Measurements from ENCODE around the gene AFP. TPM values are rescaled to one million over a fixed set of nuclear protein-coding genes. Genes with fewer than 3 reads are reported as not detected.

The AFP gene
- total and polyA plus RNA-seq, 2 of the 13 experiments (the other 11 are each of a cell fraction or from before 2014, with no cell fraction given), result 9,434 to 13,105 TPM

DNA sequence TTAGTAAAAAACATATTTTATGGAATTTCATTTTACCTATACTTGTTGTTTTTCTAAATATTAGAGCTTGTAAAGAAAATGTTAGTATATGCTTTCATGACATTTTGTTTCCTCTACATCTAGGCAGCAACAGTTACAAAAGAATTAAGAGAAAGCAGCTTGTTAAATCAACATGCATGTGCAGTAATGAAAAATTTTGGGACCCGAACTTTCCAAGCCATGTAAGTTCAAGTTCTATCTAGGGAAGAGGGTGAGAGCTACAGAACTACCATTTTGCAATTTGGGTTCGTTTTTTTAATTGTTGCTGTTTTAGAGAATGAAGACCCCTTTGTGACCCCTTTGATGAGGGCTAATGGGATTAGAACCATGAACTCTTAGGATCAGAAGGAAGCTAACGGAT lies 7.2 kb downstream of the AFP start (continued):
- TF ChIP-seq, protein P1, sequence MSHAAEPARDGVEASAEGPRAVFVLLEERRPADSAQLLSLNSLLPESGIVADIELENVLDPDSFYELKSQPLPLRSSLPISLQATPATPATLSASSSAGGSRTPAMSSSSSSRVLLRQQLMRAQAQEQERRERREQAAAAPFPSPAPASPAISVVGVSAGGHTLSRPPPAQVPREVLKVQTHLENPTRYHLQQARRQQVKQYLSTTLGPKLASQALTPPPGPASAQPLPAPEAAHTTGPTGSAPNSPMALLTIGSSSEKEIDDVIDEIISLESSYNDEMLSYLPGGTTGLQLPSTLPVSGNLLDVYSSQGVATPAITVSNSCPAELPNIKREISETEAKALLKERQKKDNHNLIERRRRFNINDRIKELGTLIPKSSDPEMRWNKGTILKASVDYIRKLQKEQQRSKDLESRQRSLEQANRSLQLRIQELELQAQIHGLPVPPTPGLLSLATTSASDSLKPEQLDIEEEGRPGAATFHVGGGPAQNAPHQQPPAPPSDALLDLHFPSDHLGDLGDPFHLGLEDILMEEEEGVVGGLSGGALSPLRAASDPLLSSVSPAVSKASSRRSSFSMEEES (CRISPR knock-in tag; IDR thresholded peaks at IDR 0.05), result no peak

DNA sequence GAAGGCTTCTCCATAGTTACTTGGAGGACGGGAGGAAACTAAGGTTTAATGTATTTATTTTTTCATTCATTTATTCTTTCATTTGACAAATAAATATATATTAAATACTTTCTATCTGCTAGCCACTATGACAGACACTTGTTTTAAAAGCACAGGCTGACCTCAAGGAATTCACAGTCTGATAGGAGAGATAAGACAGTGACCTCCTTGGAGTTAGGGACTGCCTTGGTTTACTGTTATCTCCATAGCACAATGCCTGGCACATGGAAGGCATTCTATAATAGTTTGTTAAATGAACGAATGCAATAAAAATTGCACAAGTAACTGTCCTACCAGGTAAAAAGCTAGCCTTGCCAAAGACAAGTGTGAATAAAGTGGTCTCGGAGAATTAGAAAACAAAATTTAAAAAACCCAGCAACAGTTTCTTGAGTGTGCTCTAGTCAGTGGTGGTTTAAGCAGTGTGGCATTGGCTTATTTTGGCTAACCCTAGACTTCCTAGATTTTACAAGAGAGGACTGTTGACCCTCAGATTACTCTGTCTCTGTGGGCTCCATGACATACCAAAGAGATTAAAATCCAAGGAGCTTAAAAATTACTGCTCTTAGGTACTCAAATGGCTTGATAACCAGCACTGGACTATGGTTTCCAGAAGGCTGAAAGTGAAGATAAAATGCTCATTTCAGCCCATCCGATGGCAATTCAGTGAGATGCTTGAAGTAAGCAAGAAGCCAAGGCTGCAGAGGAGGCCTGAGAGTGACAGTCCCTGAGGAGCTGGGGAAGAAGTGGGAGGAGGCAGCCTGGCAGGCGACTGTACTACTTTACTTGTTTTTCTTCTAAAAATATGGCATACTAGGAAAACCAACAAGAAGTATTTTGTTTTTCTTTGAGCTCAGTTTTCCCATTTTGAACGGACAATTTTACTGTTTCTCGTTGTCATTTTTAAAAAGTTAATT lies 9.6 kb downstream of the AFP start:
- Histone ChIP-seq H3K27ac (ENCODE audit: extremely low read length, insufficient read depth, low read length) (peak overlapping the region; percentile 64), H3K4me2 (ENCODE audit: low read depth, low read length) (peak overlapping the region; percentile 36), H4K20me1 (ENCODE audit: insufficient read depth, low read length) (peaks cover 16% of the 10 kb centered on the region; the same call in 1 of the 2 replicates), H3K4me1 (ENCODE audit: insufficient read depth, low read length) (peaks cover 88% of the 10 kb centered on the region), H2AFZ (ENCODE audit: low read length) (no peak overlapping the region), H3K4me3 (replicated peaks in 1 of 3; ENCODE audit: insufficient read depth in 1 of 3, low read depth in 2 of 3, low read length in 3 of 3) (no peak overlapping the region; a peak in 1 of 6 replicates), H3K79me2 (ENCODE audit: insufficient read depth, low read length) (peaks cover 13% of the 10 kb centered on the region), H3K36me3 (replicated peaks in 1 of 2; ENCODE audit: control insufficient read depth in 1 of 2, insufficient read depth in 2 of 2, low read length in 2 of 2) (peaks cover 2 to 47% of the 10 kb centered on the region in 2 experiments), H3K9ac (ENCODE audit: insufficient read depth, low read depth, low read length) (peak overlapping the region; percentile 1; the same call in 1 of the 2 replicates), H3K27me3 (ENCODE audit: control insufficient read depth in 1 of 2, insufficient read depth in 2 of 2, low read length in 2 of 2) (no peaks in the 10 kb centered on the region), H3K9me3 (ENCODE audit: low read length) (no peaks in the 10 kb centered on the region)
- ATAC-seq (peak; percentile 11), DNase-seq (ENCODE audit: low spot score) (no peak), FAIRE-seq (no peak)
- POLR2A ChIA-PET, result interaction anchor here (0.7 to 2.3 kb wide), 9 partner anchors 10 to 104 kb away, joined by 3 to 17 read pairs (median 4); partner anchors contain the start of genes AFP and ALB
- in situ Hi-C loops (cut with HindIII; ENCODE audit: extremely low pct_ligation_motif_present, low pct_unique_long_range_greater_than_20kb) (no loop called here), intact Hi-C loops (cut with micrococcal nuclease; ENCODE audit: unreplicated experiment) (loop anchor here (1.0 to 10.0 kb wide), 4 partner anchors 38 to 209 kb away; no protein-coding TSS in a partner anchor)
- BruUV-seq (replicated peaks), result TSS peak; percentile 0
- WGBS (ENCODE audit: low lambda C conversion rate), result 77% methylated on average over 7 of the region's 7 CpGs
- CTCF ChIA-PET (ENCODE audit: low intra/inter-chr PET ratio, low total read pairs), result interaction anchor here (0.7 to 4.0 kb wide), 8 partner anchors 11 to 134 kb away, joined by 3 to 138 read pairs (median 6); no protein-coding TSS in a partner anchor
- TF ChIP-seq SMAD9 (CRISPR knock-in tag; IDR thresholded peaks at IDR 0.05) (no peak), ZNF569 (CRISPR knock-in tag; IDR thresholded peaks at IDR 0.05; ENCODE audit: borderline replicate concordance) (no peak), ZNF430 (CRISPR knock-in tag; IDR thresholded peaks at IDR 0.05) (no peak), ESRRA (CRISPR knock-in tag; IDR thresholded peaks at IDR 0.05; ENCODE audit: low read depth) (no peak), ASH2L (IDR thresholded peaks at IDR 0.05; ENCODE audit: insufficient read length, low read depth, low read length) (no peak), ZNF619 (CRISPR knock-in tag; IDR thresholded peaks at IDR 0.05) (no peak), SMAD3 (CRISPR knock-in tag; IDR thresholded peaks at IDR 0.05) (no peak)
- TF ChIP-seq, protein P2, sequence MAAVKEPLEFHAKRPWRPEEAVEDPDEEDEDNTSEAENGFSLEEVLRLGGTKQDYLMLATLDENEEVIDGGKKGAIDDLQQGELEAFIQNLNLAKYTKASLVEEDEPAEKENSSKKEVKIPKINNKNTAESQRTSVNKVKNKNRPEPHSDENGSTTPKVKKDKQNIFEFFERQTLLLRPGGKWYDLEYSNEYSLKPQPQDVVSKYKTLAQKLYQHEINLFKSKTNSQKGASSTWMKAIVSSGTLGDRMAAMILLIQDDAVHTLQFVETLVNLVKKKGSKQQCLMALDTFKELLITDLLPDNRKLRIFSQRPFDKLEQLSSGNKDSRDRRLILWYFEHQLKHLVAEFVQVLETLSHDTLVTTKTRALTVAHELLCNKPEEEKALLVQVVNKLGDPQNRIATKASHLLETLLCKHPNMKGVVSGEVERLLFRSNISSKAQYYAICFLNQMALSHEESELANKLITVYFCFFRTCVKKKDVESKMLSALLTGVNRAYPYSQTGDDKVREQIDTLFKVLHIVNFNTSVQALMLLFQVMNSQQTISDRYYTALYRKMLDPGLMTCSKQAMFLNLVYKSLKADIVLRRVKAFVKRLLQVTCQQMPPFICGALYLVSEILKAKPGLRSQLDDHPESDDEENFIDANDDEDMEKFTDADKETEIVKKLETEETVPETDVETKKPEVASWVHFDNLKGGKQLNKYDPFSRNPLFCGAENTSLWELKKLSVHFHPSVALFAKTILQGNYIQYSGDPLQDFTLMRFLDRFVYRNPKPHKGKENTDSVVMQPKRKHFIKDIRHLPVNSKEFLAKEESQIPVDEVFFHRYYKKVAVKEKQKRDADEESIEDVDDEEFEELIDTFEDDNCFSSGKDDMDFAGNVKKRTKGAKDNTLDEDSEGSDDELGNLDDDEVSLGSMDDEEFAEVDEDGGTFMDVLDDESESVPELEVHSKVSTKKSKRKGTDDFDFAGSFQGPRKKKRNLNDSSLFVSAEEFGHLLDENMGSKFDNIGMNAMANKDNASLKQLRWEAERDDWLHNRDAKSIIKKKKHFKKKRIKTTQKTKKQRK (IDR thresholded peaks at IDR 0.05; ENCODE audit: low read length), result no peak
- TF ChIP-seq, protein P3, sequence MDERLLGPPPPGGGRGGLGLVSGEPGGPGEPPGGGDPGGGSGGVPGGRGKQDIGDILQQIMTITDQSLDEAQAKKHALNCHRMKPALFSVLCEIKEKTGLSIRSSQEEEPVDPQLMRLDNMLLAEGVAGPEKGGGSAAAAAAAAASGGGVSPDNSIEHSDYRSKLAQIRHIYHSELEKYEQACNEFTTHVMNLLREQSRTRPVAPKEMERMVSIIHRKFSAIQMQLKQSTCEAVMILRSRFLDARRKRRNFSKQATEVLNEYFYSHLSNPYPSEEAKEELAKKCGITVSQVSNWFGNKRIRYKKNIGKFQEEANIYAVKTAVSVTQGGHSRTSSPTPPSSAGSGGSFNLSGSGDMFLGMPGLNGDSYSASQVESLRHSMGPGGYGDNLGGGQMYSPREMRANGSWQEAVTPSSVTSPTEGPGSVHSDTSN (CRISPR knock-in tag; IDR thresholded peaks at IDR 0.05), result no peak
- TF ChIP-seq, protein P4, sequence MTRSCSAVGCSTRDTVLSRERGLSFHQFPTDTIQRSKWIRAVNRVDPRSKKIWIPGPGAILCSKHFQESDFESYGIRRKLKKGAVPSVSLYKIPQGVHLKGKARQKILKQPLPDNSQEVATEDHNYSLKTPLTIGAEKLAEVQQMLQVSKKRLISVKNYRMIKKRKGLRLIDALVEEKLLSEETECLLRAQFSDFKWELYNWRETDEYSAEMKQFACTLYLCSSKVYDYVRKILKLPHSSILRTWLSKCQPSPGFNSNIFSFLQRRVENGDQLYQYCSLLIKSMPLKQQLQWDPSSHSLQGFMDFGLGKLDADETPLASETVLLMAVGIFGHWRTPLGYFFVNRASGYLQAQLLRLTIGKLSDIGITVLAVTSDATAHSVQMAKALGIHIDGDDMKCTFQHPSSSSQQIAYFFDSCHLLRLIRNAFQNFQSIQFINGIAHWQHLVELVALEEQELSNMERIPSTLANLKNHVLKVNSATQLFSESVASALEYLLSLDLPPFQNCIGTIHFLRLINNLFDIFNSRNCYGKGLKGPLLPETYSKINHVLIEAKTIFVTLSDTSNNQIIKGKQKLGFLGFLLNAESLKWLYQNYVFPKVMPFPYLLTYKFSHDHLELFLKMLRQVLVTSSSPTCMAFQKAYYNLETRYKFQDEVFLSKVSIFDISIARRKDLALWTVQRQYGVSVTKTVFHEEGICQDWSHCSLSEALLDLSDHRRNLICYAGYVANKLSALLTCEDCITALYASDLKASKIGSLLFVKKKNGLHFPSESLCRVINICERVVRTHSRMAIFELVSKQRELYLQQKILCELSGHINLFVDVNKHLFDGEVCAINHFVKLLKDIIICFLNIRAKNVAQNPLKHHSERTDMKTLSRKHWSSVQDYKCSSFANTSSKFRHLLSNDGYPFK (CRISPR knock-in tag; IDR thresholded peaks at IDR 0.05; ENCODE audit: borderline replicate concordance), result no peak
